NCI-H1694 (cell line): ENCODE data around the gene PODN.

Experiments
- DNase-seq: peaks from one replicate; lab custom pipeline; 2025; lab: John Stamatoyannopoulos, UW

PODN gene

DNA sequence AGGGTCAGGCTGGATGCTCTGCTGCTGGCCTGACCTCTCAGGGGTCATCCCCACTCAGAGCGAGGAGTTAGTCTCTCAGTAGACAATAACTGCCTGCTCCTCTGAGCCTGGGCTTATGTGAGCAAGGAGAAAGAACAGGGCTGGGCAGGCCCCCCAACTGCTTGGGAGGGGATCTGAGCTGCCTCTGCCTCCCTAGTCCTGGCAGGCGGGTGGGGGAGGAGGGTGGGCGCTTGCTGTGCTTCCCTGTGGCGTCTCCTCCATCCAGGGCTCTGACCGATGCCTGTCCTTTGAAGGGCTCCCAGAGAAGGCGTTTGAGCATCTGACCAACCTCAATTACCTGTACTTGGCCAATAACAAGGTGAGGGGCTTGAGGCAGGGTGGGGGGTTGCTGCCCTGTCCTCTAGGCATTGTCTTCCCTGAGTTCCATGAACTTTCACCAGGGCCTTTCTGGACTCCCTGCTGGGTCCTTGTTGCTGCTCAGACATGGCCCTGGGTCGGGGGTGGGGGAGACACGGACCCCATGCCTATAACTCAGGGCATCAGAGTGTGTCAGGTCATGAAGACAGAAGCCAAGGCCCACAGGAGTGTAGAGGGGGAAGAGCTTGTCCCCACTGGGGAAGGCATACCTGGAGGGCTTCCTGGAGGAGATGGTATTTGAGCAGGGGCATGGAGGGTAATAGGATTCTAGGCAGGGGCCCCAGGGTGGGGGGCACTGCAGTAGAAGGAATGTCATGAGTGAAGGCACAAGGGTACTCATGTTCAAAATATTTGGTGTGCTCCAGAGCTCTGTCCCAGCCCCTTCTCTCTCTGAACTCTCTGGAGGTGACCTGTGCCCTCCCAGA is 12.5 kb downstream of the PODN start:
- no peak for DNase-seq

GRCh38 chr1:53075206-53075605 is 13.2 kb downstream of the PODN start:
- no peak for DNase-seq

DNA sequence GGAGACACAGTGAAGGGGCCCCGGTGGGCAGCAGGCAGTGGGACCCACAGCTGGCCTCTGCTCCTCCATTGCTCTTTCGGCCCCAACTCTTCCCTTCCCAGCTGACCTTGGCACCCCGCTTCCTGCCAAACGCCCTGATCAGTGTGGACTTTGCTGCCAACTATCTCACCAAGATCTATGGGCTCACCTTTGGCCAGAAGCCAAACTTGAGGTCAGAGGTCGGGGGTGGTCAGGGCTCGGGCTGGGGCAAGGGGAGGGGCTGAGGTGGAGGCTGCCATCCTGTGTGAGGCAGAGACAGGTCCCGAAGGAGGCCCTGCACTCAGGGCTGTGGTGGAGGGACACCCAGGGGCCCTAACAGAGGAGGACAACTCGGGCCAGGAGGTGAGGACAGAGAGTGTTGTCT is 13.7 kb downstream of the PODN start:
- no peak for DNase-seq

GRCh38 chr1:53076165-53076564 is 14.2 kb downstream of the PODN start:
- DNase-seq: no peak

DNA sequence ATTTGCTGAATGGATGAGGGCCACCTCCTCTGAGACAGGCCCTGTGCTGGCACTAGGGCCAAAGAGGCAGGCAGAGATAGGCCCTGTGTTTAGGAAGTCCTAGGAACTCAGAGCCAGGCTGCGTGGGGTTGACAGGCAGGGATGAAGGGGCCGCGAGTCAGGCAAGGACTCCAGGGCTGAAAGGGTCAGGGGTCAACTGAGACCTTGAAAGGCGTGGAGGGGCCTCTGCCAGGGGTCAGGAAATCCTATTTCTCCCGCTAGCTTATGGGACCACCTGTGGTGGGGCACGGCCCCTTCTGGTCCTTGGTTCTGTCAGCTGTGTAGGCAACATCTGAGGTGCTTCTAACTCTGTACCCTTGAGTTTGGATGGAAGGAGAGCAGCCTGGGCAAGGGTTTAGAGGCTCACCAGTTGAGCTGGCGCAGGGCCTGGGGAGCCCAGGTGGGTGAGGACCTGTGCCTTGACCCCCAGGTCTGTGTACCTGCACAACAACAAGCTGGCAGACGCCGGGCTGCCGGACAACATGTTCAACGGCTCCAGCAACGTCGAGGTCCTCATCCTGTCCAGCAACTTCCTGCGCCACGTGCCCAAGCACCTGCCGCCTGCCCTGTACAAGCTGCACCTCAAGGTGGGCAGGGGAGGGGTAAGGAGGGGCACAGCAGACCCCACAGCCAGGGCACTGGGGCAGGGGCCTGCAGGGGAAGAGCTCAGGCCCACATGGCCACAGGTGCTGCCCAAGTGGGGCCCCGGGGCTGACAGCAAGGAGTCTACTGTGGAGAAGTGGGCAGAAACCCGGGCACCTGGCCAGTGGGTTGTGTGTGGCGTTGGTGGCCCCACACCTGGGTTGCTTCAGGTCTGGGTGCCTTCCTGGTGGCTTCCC is 14.9 kb downstream of the PODN start:
- no peak for DNase-seq

- DNase-seq: no peak
Measured at GRCh38 chr1:53077599-53077965, 15.6 kb downstream of the PODN start.

DNA sequence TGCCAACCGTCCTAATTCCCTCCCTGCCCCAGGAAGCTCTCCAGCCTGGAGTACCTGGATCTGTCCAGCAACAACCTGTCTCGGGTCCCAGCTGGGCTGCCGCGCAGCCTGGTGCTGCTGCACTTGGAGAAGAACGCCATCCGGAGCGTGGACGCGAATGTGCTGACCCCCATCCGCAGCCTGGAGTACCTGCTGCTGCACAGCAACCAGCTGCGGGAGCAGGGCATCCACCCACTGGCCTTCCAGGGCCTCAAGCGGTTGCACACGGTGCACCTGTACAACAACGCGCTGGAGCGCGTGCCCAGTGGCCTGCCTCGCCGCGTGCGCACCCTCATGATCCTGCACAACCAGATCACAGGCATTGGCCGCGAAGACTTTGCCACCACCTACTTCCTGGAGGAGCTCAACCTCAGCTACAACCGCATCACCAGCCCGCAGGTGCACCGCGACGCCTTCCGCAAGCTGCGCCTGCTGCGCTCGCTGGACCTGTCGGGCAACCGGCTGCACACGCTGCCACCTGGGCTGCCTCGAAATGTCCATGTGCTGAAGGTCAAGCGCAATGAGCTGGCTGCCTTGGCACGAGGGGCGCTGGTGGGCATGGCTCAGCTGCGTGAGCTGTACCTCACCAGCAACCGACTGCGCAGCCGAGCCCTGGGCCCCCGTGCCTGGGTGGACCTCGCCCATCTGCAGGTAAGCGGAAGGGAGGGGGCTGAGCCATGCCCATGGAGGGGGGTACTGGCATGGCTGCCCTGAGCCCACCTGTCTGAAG is 16.5 kb downstream of the PODN start:
- no peak for DNase-seq

DNA sequence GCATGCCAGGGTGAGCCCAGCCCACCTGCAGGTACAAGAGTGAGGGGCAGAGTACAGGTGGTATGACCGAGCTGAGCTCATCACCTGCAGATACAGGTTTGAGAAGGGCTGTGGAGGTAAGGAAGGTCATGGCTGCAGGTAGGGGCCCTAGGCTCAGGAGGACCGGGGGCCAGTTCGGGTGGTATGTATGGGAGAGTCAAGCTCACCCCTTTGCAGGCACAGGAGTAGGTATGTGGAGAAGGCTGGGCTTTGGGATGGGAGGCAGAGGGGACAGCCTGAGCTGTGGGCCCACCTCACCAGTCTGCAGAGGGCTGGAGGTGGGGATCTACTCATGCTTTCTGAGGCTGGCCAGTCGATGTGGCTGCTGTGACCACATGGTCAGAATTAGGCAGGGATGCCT is 17.2 kb downstream of the PODN start:
- DNase-seq: no peak

DNA sequence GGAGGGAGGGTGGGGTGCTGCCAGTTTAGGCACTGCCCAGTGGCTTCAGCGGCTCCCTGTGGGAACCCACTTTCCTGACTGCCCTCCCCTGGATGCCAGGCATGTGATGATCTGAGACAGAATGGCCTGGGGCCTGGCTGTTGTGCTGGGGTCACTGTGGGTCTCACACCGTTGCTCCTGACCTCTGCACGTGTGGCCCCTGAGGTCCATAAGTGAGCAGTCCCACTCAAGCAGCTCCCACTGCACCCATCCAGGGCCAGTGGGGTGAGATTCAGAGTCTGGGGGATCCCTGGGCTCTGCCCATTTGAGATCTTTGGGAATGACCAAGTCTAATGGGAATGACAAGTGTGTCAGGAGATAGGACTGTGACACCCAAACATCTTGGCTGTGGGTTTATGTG is 18.0 kb downstream of the PODN start:
- DNase-seq: no peak

GRCh38 chr1:53080769-53081168 is 18.8 kb downstream of the PODN start:
- no peak for DNase-seq

DNA sequence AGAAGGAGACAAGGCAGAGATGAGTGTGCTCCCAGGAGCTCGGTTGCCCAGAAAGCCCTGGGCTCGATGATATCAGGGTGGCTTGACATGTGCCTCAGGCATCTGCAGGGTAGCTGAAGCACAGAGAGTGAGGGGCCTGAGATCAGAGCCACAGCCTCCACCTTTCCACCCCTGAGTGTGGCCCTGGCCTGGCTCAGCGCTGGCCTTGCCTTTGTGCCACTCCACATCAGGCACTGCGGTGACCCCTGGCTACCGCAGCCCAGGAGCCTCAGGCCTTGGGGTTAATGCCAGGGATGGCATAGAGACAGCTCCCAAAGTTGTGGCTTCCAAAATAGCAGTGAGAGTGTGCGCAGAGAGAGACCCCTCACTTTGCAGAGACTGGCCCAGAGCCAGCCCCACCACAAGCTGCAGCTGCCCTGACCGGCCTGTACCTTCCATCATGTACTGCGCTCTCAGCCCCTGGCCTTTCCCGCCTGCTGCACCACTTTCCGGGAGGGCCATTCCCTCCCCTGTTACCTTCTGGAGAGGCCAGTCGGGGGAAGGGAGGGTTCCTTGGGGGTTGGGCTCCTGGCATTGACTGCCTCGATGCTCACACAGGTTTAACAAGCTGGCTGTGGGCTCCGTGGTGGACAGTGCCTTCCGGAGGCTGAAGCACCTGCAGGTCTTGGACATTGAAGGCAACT is 19.5 kb downstream of the PODN start:
- DNase-seq: no peak

GRCh38 chr1:53082826-53083455 is 20.9 kb downstream of the PODN start:
- no peak for DNase-seq

DNA sequence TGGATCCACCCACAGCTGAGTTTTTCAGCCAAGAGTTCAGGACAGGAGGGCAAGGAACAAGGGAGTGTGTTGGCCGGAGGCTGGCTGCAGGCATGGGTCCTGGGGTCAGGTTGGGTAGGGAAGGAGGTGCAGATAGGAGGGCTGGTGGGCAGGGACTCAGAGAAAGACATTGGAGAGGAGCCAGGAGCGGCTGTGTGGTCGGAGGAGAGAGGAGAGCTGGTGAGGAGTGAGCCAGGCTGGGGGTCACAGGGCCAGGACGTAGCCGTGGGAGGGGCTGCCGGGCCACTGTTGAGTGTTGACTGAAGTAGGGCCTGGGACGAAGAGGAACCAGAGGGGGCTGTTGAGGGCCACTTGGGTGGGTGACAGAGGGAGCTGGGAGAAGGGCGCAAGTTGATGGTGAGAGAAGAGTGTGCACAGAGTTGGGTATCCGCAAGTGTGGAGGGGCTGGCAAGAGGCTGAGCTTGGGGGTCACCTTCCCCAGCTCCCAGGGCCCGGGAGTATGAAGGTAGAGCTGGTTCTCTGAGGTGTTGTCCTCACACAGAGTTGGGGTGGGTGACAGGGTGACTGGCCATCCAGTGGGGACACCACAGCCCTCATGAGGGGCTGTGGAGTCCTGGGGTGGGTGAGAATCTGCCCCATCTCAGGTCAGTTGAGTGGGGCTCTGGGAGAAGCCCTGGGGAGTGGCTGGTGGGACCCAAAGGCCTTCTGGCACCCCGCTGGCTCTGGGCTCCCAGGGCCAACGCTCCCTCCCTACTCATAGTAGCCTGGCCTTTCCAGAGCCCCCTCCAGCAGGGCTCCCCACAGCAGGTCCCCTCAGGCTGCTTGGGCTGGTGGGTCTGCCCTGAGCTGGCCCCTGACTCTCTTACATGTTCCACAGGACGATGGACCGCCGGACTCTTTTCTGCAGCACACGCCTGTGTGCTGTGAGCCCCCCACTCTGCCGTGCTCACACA is 21.9 kb downstream of the PODN start:
- no peak for DNase-seq

- no peak for DNase-seq
Measured at GRCh38 chr1:53084589-53084971, 22.6 kb downstream of the PODN start.

DNA sequence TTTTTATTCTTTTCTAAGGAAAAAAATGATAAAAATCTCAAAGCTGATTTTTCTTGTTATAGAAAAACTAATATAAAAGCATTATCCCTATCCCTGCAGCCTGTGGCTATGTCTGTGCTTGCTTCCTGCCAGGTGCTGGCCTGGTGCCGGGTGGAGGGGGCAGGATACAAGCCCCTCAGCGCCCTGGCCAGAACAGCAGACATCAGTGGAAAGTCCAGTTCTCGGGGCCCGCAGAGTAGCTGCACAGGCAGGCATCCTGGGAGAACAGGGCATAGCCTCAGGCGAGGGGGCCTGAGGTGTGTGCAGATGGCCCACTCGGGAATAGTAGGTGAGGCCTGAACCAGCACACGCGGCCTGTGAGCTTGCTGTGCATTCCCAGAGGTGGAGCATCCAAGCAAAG is 23.4 kb downstream of the PODN start:
- DNase-seq: no peak

- no peak for DNase-seq
Measured at GRCh38 chr1:53086491-53087070, 24.6 kb downstream of the PODN start.

GRCh38 chr1:53087332-53088285 is 25.6 kb downstream of the PODN start:
- no peak for DNase-seq

- DNase-seq: peak; percentile 41
Measured at GRCh38 chr1:53088616-53089300, 26.7 kb downstream of the PODN start.
